Sigmoid colon (tissue), 7 donors: ENCODE data around the gene CFTR. TPM values are rescaled to one million over a fixed set of nuclear protein-coding genes. Genes with fewer than 3 reads are reported as not detected.

ENCODE experiments used
- DNase-seq: peaks from one replicate; pipeline ENCODE4 v3.0.0-alpha.2; 2019
- H3K27ac ChIP-seq, 4 donors: fragments of 200-600 bp; sonication (generic); one replicate each; pipeline ENCODE4 v1.5.1; 2016 to 2019; ENCODE audit warnings: mild to moderate bottlenecking in 1 of 4
- H3K27me3 ChIP-seq, 3 donors: fragments of 200-600 bp; sonication (generic); one replicate each; pipeline ENCODE4 v1.5.1; 2019; ENCODE audit warnings: mild to moderate bottlenecking in 1 of 3
- H3K36me3 ChIP-seq, 4 donors: fragments of 200-600 bp; sonication (generic); one replicate each; pipeline ENCODE4 v1.5.1; 2016 to 2019
- H3K4me1 ChIP-seq, 4 donors: fragments of 200-600 bp; sonication (generic); one replicate each; pipeline ENCODE4 v1.5.1; 2017 to 2019
- H3K4me3 ChIP-seq, 4 donors: fragments of 200-600 bp; sonication (generic); one replicate each; pipeline ENCODE4 v1.5.1; 2017 to 2019; ENCODE audit warnings: mild to moderate bottlenecking in 2 of 4, moderate library complexity in 1 of 4
- H3K9me3 ChIP-seq, 4 donors: fragments of 200-600 bp in 3 of 4; sonication (generic) in 3 of 4; one replicate each; pipeline versions ENCODE4 v1.5.1 to v1.6.1; 2013 to 2019
- CTCF ChIP-seq, 4 experiments: fragments of 450-650 bp in 3 of 4; fragments of 200-600 bp in 1 of 4; IDR thresholded peaks; one replicate each; pipeline ENCODE4 v1.5.1; 2016 to 2019; ENCODE audit warnings: antibody characterized with exemption in 4 of 4, mild to moderate bottlenecking in 3 of 4, moderate library complexity in 2 of 4
- EP300 ChIP-seq, 4 donors: sonication (generic); formaldehyde crosslinking; IDR thresholded peaks; one replicate each; pipeline ENCODE4 v1.6.1; 2017; ENCODE audit warnings: antibody characterized with exemption in 4 of 4
- POLR2A ChIP-seq, 2 donors: fragments of 450-650 bp; IDR thresholded peaks; one replicate each; pipeline ENCODE4 v1.6.1; 2016; ENCODE audit warnings: antibody characterized with exemption in 2 of 2, mild to moderate bottlenecking in 2 of 2, moderate library complexity in 2 of 2
- POLR2AphosphoS5 ChIP-seq, 4 donors: sonication (generic); formaldehyde crosslinking; IDR thresholded peaks; one replicate each; pipeline ENCODE4 v1.6.1; 2017; ENCODE audit warnings: antibody characterized with exemption in 4 of 4
- WGBS, 2 donors: extraction: QIAGEN DNeasy Blood & Tissue Kit; methylation state at CpG; one replicate each; pipeline ENCODE4 v1.1.7; 2013; 5-methylcytosine and 5-hydroxymethylcytosine counted together
- intact Hi-C: fragments of 100-400 bp; cut with DNase I; formaldehyde crosslinking; loops from one replicate; pipeline ENCODE4 v1.15.1; 2023
- polyA plus RNA-seq, 3 donors: library from polyadenylated mRNA; stranded (reverse); fragments of 200-250 nt; gene quantifications; one replicate each; pipeline ENCODE4 v1.2.3, GENCODE V29; 2013
- total RNA-seq, 4 donors: library from RNA; depleted of rRNA; stranded (reverse); fragments of >200 nt; gene quantifications; one replicate each; pipeline ENCODE4 v1.1.0, GENCODE V29; 2016
- donor health status: healthy with polysubstance abuse.
- donor health status: Bipolar disorder and iron deficiency.
- donor health status: healthy.

The CFTR gene
- total and polyA plus RNA-seq, 7 donors: under 0.01 to 39.9 (median 3.4) TPM; not detected in 1

- Histone ChIP-seq H3K27me3 (no peaks in the 10 kb centered on the region), H3K27ac (no peak overlapping the region), H3K4me1 (no peaks in the 10 kb centered on the region), H3K4me3 (no peak overlapping the region), H3K9me3 (no peaks in the 10 kb centered on the region), H3K36me3 (no peaks in the 10 kb centered on the region)
- intact Hi-C loops: no loop called here
- DNase-seq: no peak
- no peak for TF ChIP-seq POLR2AphosphoS5 (IDR thresholded peaks at IDR 0.05)
- no peak for TF ChIP-seq POLR2A (IDR thresholded peaks at IDR 0.05)
- no peak for TF ChIP-seq EP300 (IDR thresholded peaks at IDR 0.05)
- TF ChIP-seq CTCF (IDR thresholded peaks at IDR 0.05): no peak
Measured at GRCh38 chr7:117619681-117620080, 139.9 kb downstream of the CFTR start.

DNA sequence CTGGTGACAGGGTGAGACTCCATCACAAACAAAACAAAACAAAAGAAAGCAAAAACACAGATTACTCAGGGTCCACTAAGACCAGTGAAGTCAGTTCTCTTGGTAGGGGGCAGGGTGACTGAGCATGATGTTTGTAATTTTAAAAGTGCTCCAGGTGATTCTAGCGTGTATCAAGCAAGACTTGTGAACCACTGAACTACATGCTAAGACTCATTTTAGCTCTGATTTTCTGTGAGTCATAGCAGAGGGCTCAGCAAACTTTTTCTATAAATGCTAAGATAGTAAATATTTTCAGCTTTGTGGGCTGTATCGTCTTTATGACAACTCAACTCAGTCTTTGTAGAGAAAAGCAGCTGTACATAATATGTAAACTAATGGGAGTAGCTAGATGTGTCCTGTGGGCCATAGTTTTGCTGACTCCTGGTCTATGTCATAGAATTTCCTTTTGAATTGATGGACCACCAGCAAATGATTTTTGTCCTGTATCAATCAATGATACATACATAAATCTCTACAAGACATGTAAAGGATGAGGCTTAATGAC lies 141.3 kb downstream of the CFTR start:
- no peak overlapping the region for H3K4me3 ChIP-seq
- H3K36me3 ChIP-seq: no peaks in the 10 kb centered on the region
- DNase-seq: no peak
- no peaks in the 10 kb centered on the region for H3K27me3 ChIP-seq
- no peak overlapping the region for H3K27ac ChIP-seq
- intact Hi-C loops: no loop called here
- no peaks in the 10 kb centered on the region for H3K4me1 ChIP-seq
- 60 to 66% methylated on average over 2 of the region's 2 CpGs for WGBS, 2 donors
- H3K9me3 ChIP-seq: no peaks in the 10 kb centered on the region
- TF ChIP-seq POLR2A (IDR thresholded peaks at IDR 0.05) (no peak), CTCF (IDR thresholded peaks at IDR 0.05) (no peak)

GRCh38 chr7:117623606-117624005 lies 143.8 kb downstream of the CFTR start:
- intact Hi-C loops: no loop called here
- Histone ChIP-seq H3K36me3 (no peaks in the 10 kb centered on the region), H3K27me3 (no peaks in the 10 kb centered on the region), H3K4me1 (no peaks in the 10 kb centered on the region), H3K9me3 (no peaks in the 10 kb centered on the region), H3K4me3 (no peak overlapping the region), H3K27ac (no peak overlapping the region)
- WGBS, 2 donors: 79 to 89% methylated on average over 4 of the region's 4 CpGs
- no peak for TF ChIP-seq POLR2AphosphoS5 (IDR thresholded peaks at IDR 0.05)
- DNase-seq: no peak

DNA sequence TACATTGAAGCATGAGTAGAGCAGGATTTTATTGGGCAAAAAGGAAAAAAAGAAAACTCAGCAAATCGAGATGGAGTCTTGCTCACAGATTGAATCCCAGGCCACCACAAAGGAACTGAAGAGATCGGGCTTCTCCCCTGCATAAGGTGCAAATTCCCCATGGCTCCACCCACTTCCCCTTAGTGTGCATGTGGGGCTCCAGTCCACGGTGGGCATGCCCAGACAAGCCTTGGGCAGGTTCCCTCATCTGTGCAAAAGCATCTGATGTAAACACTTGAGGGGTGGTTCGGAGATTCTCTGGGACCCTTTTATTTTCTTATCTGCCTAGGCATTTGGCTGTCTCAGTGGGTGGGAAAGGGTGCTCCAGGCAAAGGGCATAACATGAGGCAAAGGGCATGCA lies 150.7 kb downstream of the CFTR start:
- 82 to 92% methylated on average over 4 of the region's 4 CpGs for WGBS, 2 donors
- Histone ChIP-seq H3K4me1 (no peaks in the 10 kb centered on the region), H3K27ac (no peak overlapping the region), H3K9me3 (no peaks in the 10 kb centered on the region), H3K36me3 (no peaks in the 10 kb centered on the region), H3K27me3 (no peaks in the 10 kb centered on the region), H3K4me3 (no peak overlapping the region)
- DNase-seq: no peak
- intact Hi-C loops: no loop called here
- no peak for TF ChIP-seq POLR2A (IDR thresholded peaks at IDR 0.05)
- no peak for TF ChIP-seq EP300 (IDR thresholded peaks at IDR 0.05)
- TF ChIP-seq CTCF (IDR thresholded peaks at IDR 0.05): no peak
- TF ChIP-seq POLR2AphosphoS5 (IDR thresholded peaks at IDR 0.05): no peak

- Histone ChIP-seq H3K9me3 (no peaks in the 10 kb centered on the region), H3K36me3 (no peaks in the 10 kb centered on the region), H3K4me1 (no peaks in the 10 kb centered on the region), H3K27me3 (no peaks in the 10 kb centered on the region), H3K27ac (no peak overlapping the region), H3K4me3 (no peak overlapping the region)
- 89 to 96% methylated on average over 1 of the region's 1 CpG for WGBS, 2 donors
- intact Hi-C loops: no loop called here
- DNase-seq: no peak
- TF ChIP-seq CTCF (IDR thresholded peaks at IDR 0.05) (no peak), POLR2A (IDR thresholded peaks at IDR 0.05) (no peak), POLR2AphosphoS5 (IDR thresholded peaks at IDR 0.05) (no peak), EP300 (IDR thresholded peaks at IDR 0.05) (no peak)
Measured at GRCh38 chr7:117630907-117631564, 151.2 kb downstream of the CFTR start.
